GM12891 (cell line): ENCODE measurements around the gene ZDHHC14.
A peak's percentile ranks its signal among the peaks of the same experiment; 100 is the strongest.

Experiments
- DNase-seq: peaks from one replicate; pipeline ENCODE4 v3.0.0; 2011; ENCODE audit warnings: low spot score; ENCODE audit not compliant: insufficient read length
- FAIRE-seq: peaks from 2 replicates; lab custom pipeline; 2011; peaks lifted over from hg19 to GRCh38; lab: Jason Lieb, UNC
- PAX5 ChIP-seq: IDR thresholded peaks from 2 replicates; pipeline ENCODE4 v1.6.1; 2011; ENCODE audit warnings: low read length, moderate library complexity, mild to moderate bottlenecking; ENCODE audit not compliant: insufficient read depth, severe bottlenecking
- POLR2A ChIP-seq: IDR thresholded peaks from 2 replicates; pipeline ENCODE4 v1.6.1; 2011; ENCODE audit warnings: low read depth, low read length, control low read depth
- POLR2AphosphoS5 ChIP-seq: IDR thresholded peaks from 2 replicates; pipeline ENCODE4 v1.6.1; 2011; ENCODE audit warnings: low read depth, low read length, control low read depth
- POU2F2 ChIP-seq: IDR thresholded peaks from 2 replicates; pipeline ENCODE4 v1.6.1; 2011; ENCODE audit warnings: low read depth, mild to moderate bottlenecking, control low read depth, low read length, moderate library complexity
- SPI1 ChIP-seq: IDR thresholded peaks from 2 replicates; pipeline ENCODE4 v1.6.1; 2011; ENCODE audit warnings: low read depth, low read length, control low read depth
- TAF1 ChIP-seq: IDR thresholded peaks from 2 replicates; pipeline ENCODE4 v1.6.1; 2011; ENCODE audit warnings: low read depth, low read length, control low read depth

Gene ZDHHC14

GRCh38 chr6:157661652-157662051 lies 280.7 kb downstream of the ZDHHC14 start:
- no peak for DNase-seq
- TF ChIP-seq POU2F2, result no peak
- no peak for TF ChIP-seq POLR2A
- TF ChIP-seq POLR2AphosphoS5, result no peak
- no peak for TF ChIP-seq SPI1
- no peak for TF ChIP-seq PAX5
- TF ChIP-seq TAF1, result no peak
- no peak for FAIRE-seq

- DNase-seq, result no peak
- TF ChIP-seq SPI1 (no peak), POU2F2 (no peak), TAF1 (no peak), PAX5 (no peak), POLR2A (no peak), POLR2AphosphoS5 (no peak)
- FAIRE-seq, result no peak
Measured at GRCh38 chr6:157663261-157663660, 282.3 kb downstream of the ZDHHC14 start.

- no peak for TF ChIP-seq POU2F2
- no peak for TF ChIP-seq PAX5
- no peak for TF ChIP-seq TAF1
- no peak for FAIRE-seq
- DNase-seq, result no peak
Measured at GRCh38 chr6:157665180-157665579, 284.2 kb downstream of the ZDHHC14 start.

- TF ChIP-seq POU2F2 (no peak), POLR2A (no peak)
- DNase-seq (no peak), FAIRE-seq (no peak)
Measured at GRCh38 chr6:157666729-157667128, 285.7 kb downstream of the ZDHHC14 start.

- no peak for TF ChIP-seq POLR2AphosphoS5
- 0 out of 2 replicates have a peak, but pooled peaks have one; percentile 31 for TF ChIP-seq SPI1
- TF ChIP-seq POLR2A, result no peak
- no peak for TF ChIP-seq PAX5
- TF ChIP-seq POU2F2, result no peak
- TF ChIP-seq TAF1, result no peak
- peak; percentile 59 for DNase-seq
- no peak for FAIRE-seq
Measured at GRCh38 chr6:157667211-157668008, 286.4 kb downstream of the ZDHHC14 start.

GRCh38 chr6:157668009-157668401 lies 287.0 kb downstream of the ZDHHC14 start:
- FAIRE-seq (no peak), DNase-seq (no peak)
- TF ChIP-seq TAF1 (no peak), POU2F2 (no peak), POLR2A (no peak)

GRCh38 chr6:157668713-157669112 lies 287.7 kb downstream of the ZDHHC14 start:
- FAIRE-seq (no peak), DNase-seq (no peak)
- TF ChIP-seq SPI1 (no peak), POU2F2 (no peak), PAX5 (no peak), POLR2AphosphoS5 (no peak), TAF1 (no peak), POLR2A (no peak)

GRCh38 chr6:157669323-157669722 lies 288.3 kb downstream of the ZDHHC14 start:
- TF ChIP-seq TAF1, result no peak
- no peak for TF ChIP-seq PAX5
- TF ChIP-seq POLR2AphosphoS5, result no peak
- no peak for TF ChIP-seq POU2F2
- no peak for TF ChIP-seq POLR2A
- no peak for TF ChIP-seq SPI1
- DNase-seq (no peak), FAIRE-seq (no peak)

- FAIRE-seq (peak; percentile 60), DNase-seq (no peak)
- TF ChIP-seq TAF1, result no peak
- no peak for TF ChIP-seq SPI1
- no peak for TF ChIP-seq POU2F2
- no peak for TF ChIP-seq POLR2AphosphoS5
- TF ChIP-seq POLR2A, result no peak
- TF ChIP-seq PAX5, result no peak
Measured at GRCh38 chr6:157669747-157670216, 288.8 kb downstream of the ZDHHC14 start.

GRCh38 chr6:157670466-157671186 lies 289.6 kb downstream of the ZDHHC14 start:
- DNase-seq, result no peak
- no peak for FAIRE-seq
- TF ChIP-seq POU2F2, result no peak
- TF ChIP-seq SPI1, result no peak
- no peak for TF ChIP-seq PAX5
- no peak for TF ChIP-seq POLR2A
- no peak for TF ChIP-seq POLR2AphosphoS5
- TF ChIP-seq TAF1, result no peak
